IMR-90 (cell line): ENCODE measurements around the gene VAV1. TPM values are rescaled to one million over a fixed set of nuclear protein-coding genes. Genes with fewer than 3 reads are reported as not detected.
A peak's percentile ranks its signal among the peaks of the same experiment; 100 is the strongest.

Experiments
- ATAC-seq: fragments of 200-7000 bp; cut with Tn5 transposase; 2 replicates; pipeline ENCODE4 v1.9.1; 2020; ENCODE audit warnings: low read depth, mild to moderate bottlenecking, moderate library complexity
- BruUV-seq: library from RNA; stranded (reverse); fragments of 400-500 nt; replicated peaks from 2 replicates; lab custom pipeline; 2021; lab: Mats Ljungman, UMichigan
- CTCF ChIA-PET: fragments of 300-600 bp; formaldehyde crosslinking; extraction: SDS; loops from one replicate; lab custom pipeline; 2021; ENCODE audit warnings: antibody characterized with exemption; lab: Yijun Ruan, JAX
- POLR2A ChIA-PET: fragments of 300-600 bp; sonication (Branson Sonifier 250); formaldehyde crosslinking; loops from one replicate; lab custom pipeline; 2022; ENCODE audit warnings: antibody characterized with exemption; ENCODE audit not compliant: unreplicated experiment; lab: Charles Lee
- DNase-seq: peaks from one replicate; pipeline ENCODE4 v3.0.0; 2013
- H2AFZ ChIP-seq: replicated peaks from 2 replicates; pipeline ENCODE3; 2013; ENCODE audit warnings: low read length, mild to moderate bottlenecking; ENCODE audit not compliant: poor library complexity
- H2AK5ac ChIP-seq: 2 replicates; pipeline ENCODE4 v1.6.1; 2013; ENCODE audit warnings: low read depth, low read length, inconsistent platforms
- H2AK9ac ChIP-seq: replicated peaks from 2 replicates; pipeline ENCODE3; 2013; ENCODE audit warnings: mild to moderate bottlenecking, low read depth, low read length, moderate library complexity; ENCODE audit not compliant: poor library complexity
- H2BK120ac ChIP-seq: 2 replicates; pipeline ENCODE4 v1.6.1; 2013; ENCODE audit warnings: low read depth, low read length, inconsistent platforms
- H2BK15ac ChIP-seq: 3 replicates; pipeline ENCODE4 v1.6.1; 2013; ENCODE audit warnings: low read depth, low read length, inconsistent platforms
- H2BK20ac ChIP-seq: 2 replicates; pipeline ENCODE4 v1.6.1; 2013; ENCODE audit warnings: low read depth, mild to moderate bottlenecking, inconsistent platforms, low read length, moderate library complexity
- H2BK5ac ChIP-seq: 2 replicates; pipeline ENCODE4 v1.6.1; 2013; ENCODE audit warnings: mild to moderate bottlenecking, low read depth, low read length, inconsistent platforms; ENCODE audit not compliant: poor library complexity, severe bottlenecking
- H3K14ac ChIP-seq: replicated peaks from 2 replicates; pipeline ENCODE4 v1.6.1; 2013; ENCODE audit warnings: low read depth, low read length, inconsistent platforms
- H3K18ac ChIP-seq: 2 replicates; pipeline ENCODE4 v1.6.1; 2013; ENCODE audit warnings: low read depth, low read length, control low read depth
- H3K23ac ChIP-seq: 2 replicates; pipeline ENCODE4 v1.6.1; 2013; ENCODE audit warnings: low read depth, low read length, inconsistent platforms
- H3K27ac ChIP-seq: 2 replicates; pipeline ENCODE4 v1.5.1; 2013; ENCODE audit warnings: mild to moderate bottlenecking, control low read depth, low read length; ENCODE audit not compliant: insufficient read depth
- H3K27me3 ChIP-seq: 2 replicates; pipeline ENCODE4 v1.6.1; 2013; ENCODE audit warnings: low read length; ENCODE audit not compliant: control insufficient read depth, insufficient read depth
- H3K36me3 ChIP-seq: 2 replicates; pipeline ENCODE4 v1.6.1; 2013; ENCODE audit warnings: low read length, mixed read lengths; ENCODE audit not compliant: control insufficient read depth, insufficient read depth
- H3K4ac ChIP-seq: 2 replicates; pipeline ENCODE4 v1.6.1; 2013; ENCODE audit warnings: low read depth, low read length, inconsistent platforms
- H3K4me1 ChIP-seq: 2 replicates; pipeline ENCODE4 v1.6.1; 2013; ENCODE audit warnings: low read length, mixed read lengths; ENCODE audit not compliant: control insufficient read depth, insufficient read depth
- H3K4me2 ChIP-seq: 2 replicates; pipeline ENCODE4 v1.6.1; 2013; ENCODE audit warnings: low read depth, mild to moderate bottlenecking, control low read depth, low read length, moderate library complexity
- H3K4me3 ChIP-seq: 2 replicates; pipeline ENCODE4 v1.5.1; 2013; ENCODE audit warnings: low read depth, mild to moderate bottlenecking, control low read depth, low read length, moderate library complexity; ENCODE audit not compliant: insufficient read depth
- H3K56ac ChIP-seq: 2 replicates; pipeline ENCODE4 v1.6.1; 2013; ENCODE audit warnings: low read length, inconsistent platforms; ENCODE audit not compliant: insufficient read depth; ENCODE audit errors: extremely low read depth
- H3K79me1 ChIP-seq, 2 experiments: 2 replicates each; pipeline ENCODE4 v1.6.1; 2013; ENCODE audit warnings: low read length in 2 of 2, inconsistent platforms in 1 of 2, low read depth in 1 of 2
- H3K9ac ChIP-seq: 2 replicates; pipeline ENCODE4 v1.6.1; 2013; ENCODE audit warnings: low read depth, low read length, control low read depth
- H3K9me1 ChIP-seq: 2 replicates; pipeline ENCODE4 v1.6.1; 2013; ENCODE audit warnings: low read length, inconsistent platforms; ENCODE audit not compliant: insufficient read depth
- H3K9me3 ChIP-seq: 2 replicates; pipeline ENCODE4 v1.6.1; 2013; ENCODE audit warnings: low read length; ENCODE audit not compliant: control insufficient read depth, insufficient read depth
- H4K20me1 ChIP-seq: 2 replicates; pipeline ENCODE4 v1.6.1; 2013; ENCODE audit warnings: low read length, inconsistent platforms; ENCODE audit not compliant: insufficient read depth
- H4K5ac ChIP-seq: 2 replicates; pipeline ENCODE4 v1.6.1; 2013; ENCODE audit warnings: mild to moderate bottlenecking, low read depth, low read length, control low read depth
- H4K8ac ChIP-seq, 2 experiments: 2 replicates each; pipeline ENCODE4 v1.6.1; 2013; ENCODE audit warnings: low read depth in 2 of 2, low read length in 2 of 2, control low read depth in 1 of 2, inconsistent platforms in 1 of 2
- H4K91ac ChIP-seq: 2 replicates; pipeline ENCODE4 v1.6.1; 2013; ENCODE audit warnings: low read depth, low read length, inconsistent platforms; ENCODE audit not compliant: insufficient read depth
- POLR2A ChIP-seq: IDR thresholded peaks from 2 replicates; pipeline ENCODE4 v1.6.1; 2012; ENCODE audit warnings: mild to moderate bottlenecking, low read depth, low read length
- USF2 ChIP-seq: fragments of 150-350 bp; IDR thresholded peaks from 2 replicates; pipeline ENCODE4 v1.6.1; 2017; ENCODE audit warnings: mild to moderate bottlenecking, antibody characterized with exemption, low read length, low read depth
- WGBS, 2 experiments: methylation state at CpG; one replicate each; pipeline versions ENCODE4 v1.1.5 to v1.1.7; 2013; ENCODE audit warnings: missing lambda C conversion rate in 2 of 2; ENCODE audit not compliant: insufficient read length in 1 of 2; ENCODE audit errors: extremely low coverage in 2 of 2; 5-methylcytosine and 5-hydroxymethylcytosine counted together
- dilution Hi-C: fragments of 300-500 bp; cut with HindIII; formaldehyde crosslinking; loops from one replicate; pipeline ENCODE4 v1.14.3; 2018; ENCODE audit warnings: low sequenced_read_pairs; ENCODE audit not compliant: unreplicated experiment
- in situ Hi-C: fragments of 300-500 bp; cut with MboI; formaldehyde crosslinking; loops from 3 replicates; pipeline ENCODE4 v1.14.3; 2019; ENCODE audit warnings: low sequenced_read_pairs, inconsistent platforms, mixed read lengths
- intact Hi-C: fragments of 100-400 bp; cut with micrococcal nuclease; formaldehyde crosslinking; loops from 2 replicates; pipeline ENCODE4 v1.10.0; 2022
- polyA plus RNA-seq, 3 experiments: library from polyadenylated mRNA; depleted of rRNA; stranded (reverse); fragments of >200 nt; gene quantifications; 2 replicates each; pipeline ENCODE4 v1.2.3, GENCODE V29; 2012; ENCODE audit warnings: low replicate concordance in 1 of 3
- total RNA-seq: library from RNA; depleted of rRNA; stranded (reverse); fragments of >200 nt; gene quantifications from 2 replicates; pipeline ENCODE4 v1.2.3, GENCODE V29; 2012

VAV1 gene
- total and polyA plus RNA-seq, 2 of the 4 experiments (the other 2 are of a cell fraction), result not detected

GRCh38 chr19:6811906-6812305, 39.4 kb downstream of the VAV1 start:
- Histone ChIP-seq H4K5ac (no peak overlapping the region), H2AFZ (no peak overlapping the region), H2BK120ac (no peak overlapping the region), H3K9me3 (no peaks in the 10 kb centered on the region; the same call in 1 of the 2 replicates), H3K27ac (no peak overlapping the region), H3K14ac (no peak overlapping the region), H4K20me1 (no peaks in the 10 kb centered on the region), H3K23ac (no peak overlapping the region), H3K4me2 (no peak overlapping the region), H2AK9ac (no peak overlapping the region), H3K4me3 (no peak overlapping the region), H2AK5ac (no peak overlapping the region), H3K36me3 (no peaks in the 10 kb centered on the region), H3K9ac (no peak overlapping the region), H2BK5ac (no peak overlapping the region), H3K56ac (no peak overlapping the region), H4K91ac (no peak overlapping the region), H3K4ac (no peak overlapping the region), H3K79me1 (no peaks in the 10 kb centered on the region), H2BK15ac (no peak overlapping the region), H3K27me3 (no peaks in the 10 kb centered on the region), H3K18ac (no peak overlapping the region), H3K9me1 (no peaks in the 10 kb centered on the region), H3K4me1 (no peaks in the 10 kb centered on the region), H4K8ac (no peak overlapping the region), H2BK20ac (no peak overlapping the region)
- no CpG with 5 or more reads among the region's 2 CpGs for WGBS, 2 experiments
- peak; percentile 39 for DNase-seq
- POLR2A ChIA-PET, result no interaction called here
- intact Hi-C loops (no loop called here), in situ Hi-C loops (no loop called here), dilution Hi-C loops (no loop called here)
- ATAC-seq, result peak; percentile 72
- TF ChIP-seq USF2, result peak; percentile 72; the same call in 1 of the 2 replicates
- TF ChIP-seq POLR2A, result no peak
- no TSS peak for BruUV-seq
- CTCF ChIA-PET, result no interaction called here
